RWPE2 (cell line): ENCODE measurements around the gene RAB3B.
A peak's percentile ranks its signal among the peaks of the same experiment; 100 is the strongest.

ENCODE experiments used
- ATAC-seq: fragments of 200-7000 bp; cut with Tn5 transposase; 3 replicates; pipeline ENCODE4 v1.9.1; 2021; ENCODE audit warnings: low read depth
- DNase-seq: peaks from one replicate; pipeline ENCODE4 v3.0.0-alpha.2; 2020; ENCODE audit warnings: low spot score
- H3K27ac ChIP-seq: fragments of 450-650 bp; 2 replicates; pipeline ENCODE4 v1.5.1; 2017; ENCODE audit warnings: mild to moderate bottlenecking; ENCODE audit not compliant: poor library complexity, severe bottlenecking
- H3K27me3 ChIP-seq: fragments of 250-450 bp; sonication (Bioruptor Pico); 2 replicates; pipeline ENCODE4 v1.5.1; 2021; ENCODE audit warnings: mild to moderate bottlenecking, moderate library complexity; ENCODE audit not compliant: insufficient read depth, poor library complexity, severe bottlenecking
- H3K36me3 ChIP-seq: fragments of 250-450 bp; sonication (Bioruptor Pico); 2 replicates; pipeline ENCODE4 v1.5.1; 2020; ENCODE audit warnings: low read depth, mild to moderate bottlenecking, moderate library complexity
- H3K4me1 ChIP-seq: fragments of 250-450 bp; sonication (Bioruptor Pico); 2 replicates; pipeline ENCODE4 v1.5.1; 2021; ENCODE audit warnings: mild to moderate bottlenecking, moderate library complexity; ENCODE audit not compliant: insufficient read depth, poor library complexity, severe bottlenecking
- H3K4me3 ChIP-seq: fragments of 250-450 bp; sonication (Bioruptor Pico); 2 replicates; pipeline ENCODE4 v1.5.1; 2021; ENCODE audit warnings: mild to moderate bottlenecking, moderate library complexity; ENCODE audit not compliant: severe bottlenecking
- H3K9me3 ChIP-seq: fragments of 250-450 bp; sonication (Bioruptor Pico); 2 replicates; pipeline ENCODE4 v1.5.1; 2021; ENCODE audit warnings: mild to moderate bottlenecking, moderate library complexity; ENCODE audit not compliant: severe bottlenecking
- CTCF ChIP-seq: fragments of 450-650 bp; IDR thresholded peaks from one replicate; pipeline ENCODE4 v1.5.1; 2017; ENCODE audit warnings: mild to moderate bottlenecking, moderate library complexity; ENCODE audit not compliant: poor library complexity, severe bottlenecking

Gene RAB3B

GRCh38 chr1:51962486-51963356 is 27.8 kb downstream of the RAB3B start:
- Histone ChIP-seq H3K36me3 (peaks cover 2% of the 10 kb centered on the region), H3K9me3 (no peaks in the 10 kb centered on the region), H3K4me3 (no peak overlapping the region), H3K27ac (no peak overlapping the region), H3K4me1 (no peaks in the 10 kb centered on the region), H3K27me3 (no peaks in the 10 kb centered on the region)
- DNase-seq (no peak), ATAC-seq (no peak)
- TF ChIP-seq CTCF: no peak

GRCh38 chr1:51961954-51962353 is 28.5 kb downstream of the RAB3B start:
- H3K9me3 ChIP-seq: no peaks in the 10 kb centered on the region

GRCh38 chr1:51961231-51961630 is 29.3 kb downstream of the RAB3B start:
- ATAC-seq (no peak), DNase-seq (no peak)
- H3K9me3 ChIP-seq: no peaks in the 10 kb centered on the region
- no peaks in the 10 kb centered on the region for H3K27me3 ChIP-seq
- H3K4me1 ChIP-seq: no peaks in the 10 kb centered on the region
- no peak overlapping the region for H3K27ac ChIP-seq
- no peak overlapping the region for H3K4me3 ChIP-seq
- no peak for TF ChIP-seq CTCF
- H3K36me3 ChIP-seq: no peaks in the 10 kb centered on the region

More at GRCh38 chr1:51961954-51962353, 28.5 kb downstream of the RAB3B start:
- Histone ChIP-seq H3K4me3 (no peak overlapping the region), H3K4me1 (no peaks in the 10 kb centered on the region), H3K27ac (no peak overlapping the region), H3K27me3 (no peaks in the 10 kb centered on the region), H3K36me3 (no peaks in the 10 kb centered on the region)
- ATAC-seq (no peak), DNase-seq (no peak)
- TF ChIP-seq CTCF: no peak

- H3K36me3 ChIP-seq: no peaks in the 10 kb centered on the region
- ATAC-seq (peak; percentile 49; the same call in 1 of the 3 replicates), DNase-seq (no peak)
- no peaks in the 10 kb centered on the region for H3K27me3 ChIP-seq
- H3K9me3 ChIP-seq: no peaks in the 10 kb centered on the region
- no peak overlapping the region for H3K27ac ChIP-seq
- TF ChIP-seq CTCF: no peak
- H3K4me1 ChIP-seq: no peaks in the 10 kb centered on the region
- H3K4me3 ChIP-seq: no peak overlapping the region
Observed at GRCh38 chr1:51960262-51960661, 30.2 kb downstream of the RAB3B start.

- TF ChIP-seq CTCF: no peak
- Histone ChIP-seq H3K36me3 (no peaks in the 10 kb centered on the region), H3K9me3 (no peaks in the 10 kb centered on the region), H3K4me1 (no peaks in the 10 kb centered on the region), H3K4me3 (no peak overlapping the region), H3K27ac (no peak overlapping the region), H3K27me3 (no peaks in the 10 kb centered on the region)
- ATAC-seq (no peak), DNase-seq (no peak)
Observed at GRCh38 chr1:51958824-51959223, 31.7 kb downstream of the RAB3B start.
